Sigmoid colon (tissue), 4 donors: Measurements from ENCODE around the gene TAF1B.

Experiments
- POLR2A ChIP-seq, 2 donors: fragments of 450-650 bp; IDR thresholded peaks; one replicate each; pipeline ENCODE4 v1.6.1; 2016; ENCODE audit warnings: antibody characterized with exemption in 2 of 2, mild to moderate bottlenecking in 2 of 2, moderate library complexity in 2 of 2
- POLR2AphosphoS5 ChIP-seq, 4 donors: sonication (generic); formaldehyde crosslinking; IDR thresholded peaks; one replicate each; pipeline ENCODE4 v1.6.1; 2017; ENCODE audit warnings: antibody characterized with exemption in 4 of 4
- TF ChIP-seq, protein P1 (sequence below), 4 experiments: fragments of 450-650 bp in 3 of 4; fragments of 200-600 bp in 1 of 4; IDR thresholded peaks; one replicate each; pipeline ENCODE4 v1.5.1; 2016 to 2019; ENCODE audit warnings: antibody characterized with exemption in 4 of 4, mild to moderate bottlenecking in 3 of 4, moderate library complexity in 2 of 4

DNA sequence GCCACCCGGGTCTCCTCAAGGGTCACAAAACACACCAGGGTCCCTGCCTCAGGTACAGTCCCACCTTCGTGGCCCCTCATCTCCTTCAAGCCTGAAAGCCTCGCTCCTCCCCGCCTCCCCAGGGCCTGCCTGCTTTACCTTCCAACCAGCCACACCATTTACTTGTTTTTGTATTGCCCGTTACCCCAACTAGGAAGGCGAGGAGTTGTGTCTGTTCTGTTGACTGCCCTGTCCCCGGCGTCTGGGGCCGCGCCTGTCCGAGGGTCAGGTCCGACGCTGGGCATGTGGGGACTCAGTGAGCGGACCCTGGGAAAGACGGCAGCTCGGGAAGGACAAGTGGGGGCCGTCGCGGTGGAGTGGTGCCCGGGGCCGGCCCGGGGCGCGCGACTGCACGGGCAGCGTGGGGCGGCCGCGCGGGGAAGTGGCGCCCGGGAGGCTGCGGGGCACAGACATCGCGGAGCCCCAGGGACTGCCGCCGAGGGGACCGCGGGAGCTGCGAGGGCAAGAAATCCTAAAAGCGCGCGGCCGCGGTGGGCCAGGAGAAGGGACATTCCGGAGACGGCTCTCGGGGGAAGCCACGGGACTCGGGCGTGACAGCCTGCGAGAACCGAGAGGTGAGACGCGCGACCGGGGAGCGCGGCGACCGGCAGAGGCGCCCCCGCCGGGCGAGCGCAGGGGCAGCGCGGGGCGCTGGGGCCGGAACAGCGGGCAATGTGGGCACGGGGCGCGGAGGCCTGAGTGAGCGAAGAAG, 107.4 kb downstream of the TAF1B start:
- TF ChIP-seq, protein P1, sequence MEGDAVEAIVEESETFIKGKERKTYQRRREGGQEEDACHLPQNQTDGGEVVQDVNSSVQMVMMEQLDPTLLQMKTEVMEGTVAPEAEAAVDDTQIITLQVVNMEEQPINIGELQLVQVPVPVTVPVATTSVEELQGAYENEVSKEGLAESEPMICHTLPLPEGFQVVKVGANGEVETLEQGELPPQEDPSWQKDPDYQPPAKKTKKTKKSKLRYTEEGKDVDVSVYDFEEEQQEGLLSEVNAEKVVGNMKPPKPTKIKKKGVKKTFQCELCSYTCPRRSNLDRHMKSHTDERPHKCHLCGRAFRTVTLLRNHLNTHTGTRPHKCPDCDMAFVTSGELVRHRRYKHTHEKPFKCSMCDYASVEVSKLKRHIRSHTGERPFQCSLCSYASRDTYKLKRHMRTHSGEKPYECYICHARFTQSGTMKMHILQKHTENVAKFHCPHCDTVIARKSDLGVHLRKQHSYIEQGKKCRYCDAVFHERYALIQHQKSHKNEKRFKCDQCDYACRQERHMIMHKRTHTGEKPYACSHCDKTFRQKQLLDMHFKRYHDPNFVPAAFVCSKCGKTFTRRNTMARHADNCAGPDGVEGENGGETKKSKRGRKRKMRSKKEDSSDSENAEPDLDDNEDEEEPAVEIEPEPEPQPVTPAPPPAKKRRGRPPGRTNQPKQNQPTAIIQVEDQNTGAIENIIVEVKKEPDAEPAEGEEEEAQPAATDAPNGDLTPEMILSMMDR (IDR thresholded peaks at IDR 0.05) = no peak
- TF ChIP-seq POLR2A (IDR thresholded peaks at IDR 0.05) (no peak), POLR2AphosphoS5 (IDR thresholded peaks at IDR 0.05) (no peak)
